HG03280 (cell line): ENCODE results near the gene NLGN1.

ENCODE experiments used
- ATAC-seq: cut with Tn5 transposase; IDR thresholded peaks from one replicate; pipeline ENCODE4 v1.9.1; 2021; ENCODE audit warnings: mild to moderate bottlenecking, moderate library complexity; ENCODE audit not compliant: unreplicated experiment

The NLGN1 gene

GRCh38 chr3:173945170-173945569 lies 547.6 kb downstream of the NLGN1 start:
- ATAC-seq, result no peak

GRCh38 chr3:173945806-173946205 lies 548.3 kb downstream of the NLGN1 start:
- ATAC-seq, result no peak

- ATAC-seq, result no peak
Measured at GRCh38 chr3:173954647-173955046, 557.1 kb downstream of the NLGN1 start.

- ATAC-seq, result no peak
Measured at GRCh38 chr3:173957646-173958045, 560.1 kb downstream of the NLGN1 start.

- no peak for ATAC-seq
Measured at GRCh38 chr3:173958805-173959204, 561.3 kb downstream of the NLGN1 start.

GRCh38 chr3:173970281-173970680 lies 572.7 kb downstream of the NLGN1 start:
- ATAC-seq, result no peak

GRCh38 chr3:173976281-173976680 lies 578.7 kb downstream of the NLGN1 start:
- no peak for ATAC-seq

GRCh38 chr3:173977747-173978146 lies 580.2 kb downstream of the NLGN1 start:
- ATAC-seq, result no peak

GRCh38 chr3:173983343-173983742 lies 585.8 kb downstream of the NLGN1 start:
- ATAC-seq, result no peak

GRCh38 chr3:173986861-173987410 lies 589.4 kb downstream of the NLGN1 start:
- no peak for ATAC-seq

- ATAC-seq, result no peak
Measured at GRCh38 chr3:173988909-173989308, 591.4 kb downstream of the NLGN1 start.

- ATAC-seq, result no peak
Measured at GRCh38 chr3:173992416-173992815, 594.9 kb downstream of the NLGN1 start.

GRCh38 chr3:173993299-173993698 lies 595.8 kb downstream of the NLGN1 start:
- no peak for ATAC-seq

- no peak for ATAC-seq
Measured at GRCh38 chr3:174000675-174001074, 603.1 kb downstream of the NLGN1 start.

- no peak for ATAC-seq
Measured at GRCh38 chr3:174002543-174002942, 605.0 kb downstream of the NLGN1 start.

GRCh38 chr3:174010907-174011306 lies 613.4 kb downstream of the NLGN1 start:
- ATAC-seq, result no peak

GRCh38 chr3:174016186-174016585 lies 618.6 kb downstream of the NLGN1 start:
- no peak for ATAC-seq

- no peak for ATAC-seq
Measured at GRCh38 chr3:174020156-174020555, 622.6 kb downstream of the NLGN1 start.

GRCh38 chr3:174023421-174023820 lies 625.9 kb downstream of the NLGN1 start:
- no peak for ATAC-seq

- no peak for ATAC-seq
Measured at GRCh38 chr3:174028673-174029072, 631.1 kb downstream of the NLGN1 start.

GRCh38 chr3:174035328-174035886 lies 637.9 kb downstream of the NLGN1 start:
- ATAC-seq, result no peak

GRCh38 chr3:174046311-174046710 lies 648.8 kb downstream of the NLGN1 start:
- no peak for ATAC-seq

GRCh38 chr3:174049472-174049871 lies 651.9 kb downstream of the NLGN1 start:
- ATAC-seq, result no peak
